Astrocyte (in vitro differentiated cells and primary cell): Measurements from ENCODE around the gene LBR.

Source experiments
- CTCF ChIP-seq: IDR thresholded peaks from 2 replicates; pipeline ENCODE4 v1.5.1; 2011; ENCODE audit warnings: low read depth, mild to moderate bottlenecking, inconsistent platforms, low read length, moderate library complexity; ENCODE audit not compliant: insufficient read depth
- EZH2 ChIP-seq: IDR thresholded peaks from 2 replicates; pipeline ENCODE4 v1.6.1; 2012; ENCODE audit warnings: mild to moderate bottlenecking, low read length, inconsistent platforms; ENCODE audit not compliant: insufficient read depth

GRCh38 chr1:225466848-225467192 lies 39.0 kb upstream of the LBR start:
- no peak for TF ChIP-seq CTCF
- no peak for TF ChIP-seq EZH2
